Activated CD4-positive, alpha-beta T cell treated with anti-CD3 and anti-CD28 coated beads for 1 hour (primary cell): ENCODE measurements around the gene TEAD1.

Experiments used
- DNase-seq: peaks from one replicate; pipeline ENCODE4 v3.0.0-alpha.2; 2020

TEAD1 gene

DNA sequence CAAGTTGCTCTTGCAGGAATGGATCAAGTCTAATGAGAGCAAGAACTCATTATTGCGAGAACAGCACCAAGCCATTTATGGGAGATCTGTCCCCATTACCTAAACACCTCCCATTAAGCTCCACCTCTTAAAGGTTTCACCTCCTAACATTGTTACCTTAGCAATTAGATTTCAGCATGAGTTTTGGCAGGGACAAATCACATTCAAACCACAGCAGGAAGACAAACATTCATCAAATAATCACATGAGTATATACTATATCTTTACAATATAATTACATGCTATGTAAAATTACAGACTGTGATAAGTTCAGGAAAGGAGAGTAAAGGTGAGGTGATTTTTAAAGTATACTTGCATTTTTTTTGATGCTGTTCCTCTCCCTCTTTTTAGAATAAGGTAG, 6.6 kb upstream of the TEAD1 start:
- DNase-seq, result no peak

DNA sequence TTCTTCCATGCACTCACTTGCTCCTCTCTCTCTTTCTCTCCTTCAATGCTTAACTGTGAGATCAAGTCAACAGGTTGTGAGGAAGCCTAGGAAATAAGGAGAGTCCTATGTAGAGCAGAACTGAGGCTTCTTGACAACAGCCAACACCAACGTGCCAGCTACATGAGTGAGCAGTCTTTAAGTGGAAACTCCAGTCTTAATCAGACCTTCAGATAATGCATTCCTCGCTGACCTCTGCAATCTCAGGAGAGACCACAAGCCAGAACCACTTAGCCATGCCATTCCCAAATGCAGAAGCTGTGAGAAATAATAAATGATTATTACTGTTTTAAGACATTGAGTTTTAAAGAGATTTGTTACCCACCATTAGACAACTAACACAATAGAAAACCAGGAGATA, 6.1 kb upstream of the TEAD1 start:
- DNase-seq, result no peak

DNA sequence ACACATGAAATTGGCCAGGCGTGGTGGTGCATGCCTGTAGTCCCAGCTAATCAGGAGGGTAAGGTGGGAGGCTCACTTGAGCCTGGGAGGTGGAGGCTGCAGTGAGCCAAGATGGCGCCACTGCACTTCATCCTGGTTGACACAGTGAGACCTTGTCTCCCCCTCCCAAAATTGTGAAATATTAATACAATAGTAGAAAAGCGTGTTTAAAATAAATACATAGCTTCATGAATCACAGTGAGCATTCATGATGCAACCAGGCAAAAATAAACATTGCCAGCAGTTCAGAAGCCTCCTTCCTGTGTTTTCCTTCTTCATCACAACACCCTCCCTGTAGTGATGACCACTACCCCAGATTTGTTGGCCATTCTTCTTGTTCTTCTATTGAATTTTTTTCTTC, 4.3 kb upstream of the TEAD1 start:
- DNase-seq, result no peak

DNA sequence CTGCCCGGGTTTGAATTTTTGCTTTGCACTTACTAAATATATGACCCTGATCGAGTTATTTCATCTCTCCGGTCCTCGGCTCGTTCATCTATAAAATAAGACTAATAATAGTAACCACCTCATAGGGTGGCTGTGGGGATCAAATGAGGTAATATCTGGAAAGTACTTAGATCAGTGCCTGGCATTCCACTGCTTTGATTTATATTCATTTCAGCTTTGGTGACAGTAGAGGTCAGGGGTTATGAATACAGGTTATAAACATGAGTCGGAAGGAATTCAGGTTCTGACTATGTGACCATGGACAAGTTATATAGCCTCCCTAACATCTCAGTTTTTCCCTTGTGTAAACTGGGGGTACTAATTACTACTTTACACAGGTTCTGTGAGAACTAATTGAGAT, 2.9 kb upstream of the TEAD1 start:
- no peak for DNase-seq

DNA sequence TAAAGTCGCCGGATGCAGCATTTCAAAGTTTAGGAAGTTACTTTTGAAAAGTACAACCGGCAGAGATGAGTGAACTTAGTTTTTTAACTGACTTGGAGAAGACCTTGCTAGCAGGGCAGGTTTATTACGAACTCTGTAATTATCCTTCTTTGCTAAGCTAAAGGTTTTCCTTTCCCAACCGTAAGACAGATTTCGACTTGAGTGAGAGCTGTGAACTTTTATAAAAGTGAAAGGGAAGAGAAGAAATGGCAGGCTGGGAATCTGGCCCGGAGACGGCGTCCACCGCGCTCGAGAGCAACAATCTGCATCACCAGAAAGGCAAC, 659 bp upstream of the TEAD1 start:
- DNase-seq, result no peak

DNA sequence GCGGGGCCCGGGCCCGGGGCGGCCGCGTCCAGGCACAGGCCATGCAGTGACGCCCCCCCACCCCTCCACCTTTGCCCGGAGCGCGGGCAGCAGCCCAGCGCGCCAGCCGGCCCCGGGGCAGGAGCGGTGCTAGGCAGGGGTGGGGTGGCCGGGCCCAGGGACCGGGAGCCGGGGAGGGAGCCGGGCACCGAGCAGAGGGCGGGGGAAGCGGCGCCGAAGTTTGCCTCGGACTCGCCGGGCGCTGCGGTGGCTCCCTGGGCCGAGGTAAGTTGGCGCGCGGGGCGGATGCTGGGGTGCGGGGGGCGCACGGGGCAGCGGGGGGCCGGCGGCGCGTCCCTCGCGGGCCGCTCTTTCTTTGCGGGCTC, 332 bp downstream of the TEAD1 start:
- DNase-seq, result no peak

DNA sequence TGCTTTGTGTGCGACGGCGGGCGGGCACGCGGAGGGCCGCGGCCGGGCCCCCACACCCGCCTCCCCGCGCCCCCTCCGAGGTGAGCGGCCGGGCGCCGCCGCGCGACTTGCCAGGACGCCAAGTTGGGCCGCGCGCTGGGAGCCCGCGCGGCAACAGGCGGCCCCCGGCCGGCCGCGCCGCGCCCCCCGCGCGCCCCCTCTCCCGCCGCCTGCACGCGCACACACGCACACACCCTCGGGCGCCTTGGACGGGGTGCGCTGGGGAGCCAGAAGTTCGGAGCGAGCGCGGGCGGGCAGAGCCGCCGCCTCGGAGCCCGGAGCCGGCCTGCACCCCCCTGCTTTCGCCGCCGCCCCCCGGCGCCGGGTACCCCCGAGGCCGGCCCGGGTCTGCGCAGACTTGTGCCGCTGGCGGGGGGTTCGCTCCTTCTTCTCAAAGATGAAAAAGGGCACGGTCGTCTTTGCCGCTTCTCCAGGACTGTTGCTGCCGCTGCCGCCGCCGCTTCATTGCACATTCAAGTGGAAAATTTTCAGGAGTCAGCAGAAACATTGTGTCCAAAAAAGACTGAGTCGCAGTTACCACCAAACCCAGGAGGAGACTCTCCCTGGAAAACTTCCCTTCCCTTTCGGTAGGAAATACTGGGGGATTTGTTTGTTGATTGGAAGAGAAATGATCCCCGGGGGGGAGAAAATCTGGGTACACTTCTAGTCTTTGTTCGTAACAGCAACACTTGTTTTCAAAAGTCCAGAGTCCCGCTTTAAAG, 895 bp downstream of the TEAD1 start:
- DNase-seq, result no peak

DNA sequence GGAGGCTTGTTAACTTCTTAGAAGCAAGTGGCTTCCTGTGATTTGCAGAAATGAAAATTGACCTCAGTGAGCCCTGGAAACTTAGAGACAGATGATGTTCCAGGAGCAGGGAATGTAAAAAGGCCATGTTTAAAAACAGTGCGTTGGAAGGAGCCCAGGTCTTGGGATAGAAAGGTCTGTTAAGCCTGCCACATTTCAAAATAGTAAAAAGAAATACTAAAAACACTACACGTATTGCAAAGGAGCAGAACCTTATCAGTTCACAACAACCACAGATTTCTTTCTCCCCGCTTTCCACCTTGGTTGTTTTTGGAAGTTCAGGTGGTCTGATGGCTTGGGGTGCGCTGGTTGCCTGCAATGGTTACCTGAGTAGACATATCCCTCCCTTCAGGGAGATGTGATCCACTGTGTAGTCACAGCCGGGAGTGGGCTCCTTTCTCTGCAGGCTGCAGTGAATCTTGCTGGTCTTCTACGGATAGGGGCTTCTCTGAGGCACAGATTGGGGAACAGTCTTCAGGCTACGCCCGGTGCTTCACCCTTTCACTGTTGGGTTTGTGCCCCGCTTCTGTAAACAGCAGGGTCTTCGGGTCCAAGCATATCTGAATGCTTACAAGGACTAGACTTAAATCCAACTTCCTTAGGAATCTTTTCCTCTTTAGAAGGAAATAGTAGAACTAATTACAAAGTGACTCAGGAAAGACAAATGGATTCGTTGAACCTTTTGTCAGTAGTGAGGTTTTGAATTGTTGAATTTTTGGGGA, 1.9 kb downstream of the TEAD1 start:
- DNase-seq, result no peak

DNA sequence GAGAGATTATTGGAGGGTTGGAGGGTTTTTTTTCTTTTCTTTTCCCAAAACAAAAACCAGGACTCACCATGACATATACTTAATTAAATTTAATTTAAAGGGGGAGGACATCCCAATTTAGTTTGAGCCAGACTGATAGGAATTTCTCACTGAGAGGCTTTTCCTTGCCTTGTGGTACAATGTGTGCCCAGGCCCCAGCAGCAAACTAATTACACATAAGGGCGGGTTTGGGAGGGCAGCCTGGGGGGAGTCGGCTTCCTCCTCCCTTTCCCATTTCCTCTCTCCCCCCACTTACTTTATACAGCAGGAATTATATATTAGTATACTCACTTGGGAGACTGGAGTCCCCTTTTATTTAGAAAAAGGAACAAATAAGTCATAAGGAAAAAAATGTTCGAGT, 2.9 kb downstream of the TEAD1 start:
- DNase-seq, result no peak

DNA sequence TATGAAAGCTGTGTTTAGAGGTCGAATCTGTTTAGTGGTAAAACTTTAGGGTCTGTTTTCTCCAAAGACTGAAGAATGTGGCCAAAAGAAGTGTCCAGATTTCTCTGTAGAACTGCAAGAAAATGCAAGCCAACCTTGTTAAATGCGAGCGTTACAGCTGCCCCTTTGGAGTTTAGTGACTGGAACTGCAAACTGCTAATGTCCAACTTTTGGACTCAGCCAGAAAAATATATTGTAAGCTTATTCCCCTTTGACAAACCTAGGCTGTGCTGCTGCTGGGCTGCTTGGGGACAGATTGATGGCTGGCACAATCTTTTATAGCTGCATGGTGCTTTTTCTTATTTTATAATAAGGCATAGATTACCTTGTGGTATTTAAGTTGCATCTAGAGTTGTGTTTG, 3.9 kb downstream of the TEAD1 start:
- no peak for DNase-seq

DNA sequence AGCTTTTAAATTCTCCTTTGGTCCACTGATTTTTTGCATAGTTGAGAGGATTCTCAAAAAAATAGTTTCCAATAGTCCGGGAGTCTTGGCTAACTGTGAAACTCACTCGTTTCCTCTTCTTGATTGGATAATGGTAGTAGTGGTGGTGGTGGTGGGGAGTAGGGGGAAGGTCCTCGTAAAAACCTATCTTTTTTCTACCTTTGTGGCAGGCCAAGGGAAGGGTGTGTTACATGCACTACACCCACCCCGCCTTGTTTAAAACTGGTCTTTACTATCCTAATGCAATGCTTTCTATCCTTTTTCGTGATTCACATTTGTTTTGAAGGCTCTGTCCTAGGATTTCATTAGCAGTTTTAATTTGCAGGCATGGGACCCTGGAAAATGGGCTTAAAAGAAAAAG, 4.8 kb downstream of the TEAD1 start:
- DNase-seq, result no peak

DNA sequence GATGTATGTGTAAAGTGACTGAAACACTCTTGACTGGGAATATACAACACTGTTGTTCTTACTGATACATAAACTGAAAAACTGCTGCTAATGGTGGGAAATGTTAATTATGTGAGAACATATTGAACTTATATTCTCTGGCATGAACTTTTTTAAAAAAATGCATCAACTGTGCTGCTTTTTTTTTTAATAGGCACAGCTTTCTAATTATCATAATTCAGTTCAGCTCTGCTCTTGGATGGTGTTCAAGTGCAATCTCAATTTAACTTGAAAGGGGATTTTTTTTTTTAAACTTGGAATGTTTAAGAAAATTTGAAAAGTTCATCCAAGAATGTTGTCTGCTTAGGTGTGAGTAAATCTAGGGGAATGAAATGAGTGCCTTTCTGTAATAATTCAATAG, 5.2 kb downstream of the TEAD1 start:
- DNase-seq, result no peak

DNA sequence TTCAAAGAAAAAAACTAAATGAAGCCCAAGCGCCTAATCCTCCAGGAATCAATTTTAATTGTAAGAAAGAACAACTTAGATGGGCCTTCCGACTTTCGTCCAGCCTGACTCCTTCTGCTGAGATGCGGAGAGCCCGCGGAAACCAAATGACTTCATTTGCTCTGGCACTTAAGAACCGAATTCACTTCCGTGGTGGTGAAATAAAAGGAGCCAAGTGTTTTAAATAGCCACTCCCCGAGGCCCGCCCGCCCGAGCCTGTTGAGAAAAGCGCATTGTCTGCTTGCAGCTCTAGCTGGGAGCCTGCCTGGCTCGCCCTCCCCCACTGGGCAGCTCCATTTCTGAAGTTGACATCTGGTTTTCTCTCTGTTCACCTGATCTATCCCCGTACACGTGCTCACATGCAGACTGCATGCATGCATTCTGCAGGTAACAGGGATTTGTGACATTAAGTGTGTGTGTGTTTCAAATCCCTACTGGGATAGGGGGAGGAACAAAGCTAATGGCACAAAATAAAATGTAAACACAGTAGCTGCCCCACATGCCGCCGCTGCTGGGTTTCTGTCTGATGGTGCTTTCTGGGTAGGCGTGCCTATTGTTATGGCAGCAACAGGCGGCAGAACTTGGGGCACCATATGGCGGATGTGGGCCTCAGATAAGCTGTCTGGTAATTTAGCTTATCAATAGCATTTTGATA, 6.2 kb downstream of the TEAD1 start:
- no peak for DNase-seq

DNA sequence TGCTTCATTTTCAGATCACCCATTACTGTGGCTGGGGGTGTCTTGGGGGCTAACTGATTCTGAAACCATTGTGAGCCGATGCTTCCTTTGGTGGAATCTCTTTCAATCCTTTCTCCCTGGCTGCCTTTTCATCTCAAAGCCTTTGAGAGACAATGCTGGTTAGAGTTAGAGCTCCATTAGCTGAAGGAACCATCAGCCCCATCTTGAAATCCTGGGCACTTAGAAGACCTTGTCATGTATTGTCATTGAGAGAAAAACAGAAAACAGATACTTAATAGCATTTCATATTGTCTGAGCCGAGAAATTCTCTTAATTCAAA, 6.7 kb downstream of the TEAD1 start:
- no peak for DNase-seq

DNA sequence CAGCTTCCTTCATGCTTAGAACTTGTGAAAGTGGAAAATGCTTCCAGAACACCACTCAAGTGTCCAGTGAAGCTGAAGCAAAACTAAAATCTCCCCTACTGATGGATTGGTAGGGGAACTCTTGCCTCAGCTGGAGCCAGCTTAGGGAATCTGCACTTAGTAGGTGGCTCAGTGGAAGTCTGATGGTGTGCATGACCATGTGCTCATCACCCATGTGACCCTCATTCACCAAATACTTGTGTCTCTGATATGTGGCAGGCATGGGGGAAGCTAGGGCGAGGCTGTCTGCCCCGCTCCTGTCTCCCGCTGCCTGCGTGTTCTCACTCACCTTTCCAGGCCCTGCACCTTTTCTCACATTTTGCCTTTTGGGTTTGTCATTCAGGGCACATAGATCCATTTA, 7.2 kb downstream of the TEAD1 start:
- no peak for DNase-seq

DNA sequence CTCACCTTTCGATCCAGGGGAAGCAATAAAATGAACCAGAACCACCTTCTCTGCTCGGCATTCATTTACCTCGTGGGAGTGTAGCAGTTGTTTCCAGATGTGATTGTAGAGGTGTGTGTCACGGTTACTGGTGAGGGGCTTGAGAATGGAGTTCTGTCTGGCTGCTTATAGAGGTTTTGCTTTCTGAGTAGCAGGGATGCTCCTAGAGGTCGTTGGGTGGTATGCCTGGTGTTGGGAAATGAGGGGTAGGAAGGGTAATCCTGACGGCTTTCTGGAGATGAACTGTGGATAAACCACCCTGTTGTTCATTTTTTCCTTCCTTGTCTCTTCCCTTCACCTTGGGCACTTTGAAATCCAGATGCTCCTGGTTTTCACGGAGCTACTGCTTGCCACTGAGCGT, 8.1 kb downstream of the TEAD1 start:
- DNase-seq, result no peak

DNA sequence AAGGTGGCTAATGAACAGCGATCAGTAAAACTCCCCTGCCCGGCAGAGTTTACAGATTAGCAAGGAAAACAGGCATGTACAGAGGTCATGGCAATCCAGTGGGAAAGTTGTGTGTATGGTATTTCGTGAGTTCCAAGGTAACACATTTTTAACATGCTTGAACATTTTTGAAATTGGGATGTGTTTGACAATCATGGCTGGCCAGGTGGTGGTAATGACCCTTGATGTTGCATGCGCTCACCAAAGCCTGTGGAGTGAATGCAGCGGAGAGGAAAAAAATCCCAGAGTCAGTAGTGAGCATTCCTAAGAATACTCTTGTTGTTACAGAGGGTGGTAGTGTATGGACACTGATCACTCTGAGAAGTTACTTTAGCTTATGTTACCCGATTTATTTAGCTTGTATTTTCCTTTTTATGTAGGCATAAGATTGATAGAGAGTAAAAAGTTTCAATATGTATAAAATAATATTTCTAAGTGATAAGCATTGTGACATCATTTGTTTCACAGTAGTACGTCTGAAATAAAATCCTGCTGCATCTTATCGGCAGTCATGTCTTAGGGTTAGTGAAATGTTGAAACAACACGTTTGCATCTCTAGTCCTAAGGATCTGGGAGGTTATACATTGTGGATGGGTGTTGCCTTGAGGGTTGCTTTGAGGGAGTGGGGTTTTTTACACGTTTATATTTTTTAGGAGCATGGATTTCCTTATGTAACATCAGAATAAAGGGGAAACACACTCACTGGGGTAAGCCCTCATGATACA, 8.7 kb downstream of the TEAD1 start:
- DNase-seq, result no peak

DNA sequence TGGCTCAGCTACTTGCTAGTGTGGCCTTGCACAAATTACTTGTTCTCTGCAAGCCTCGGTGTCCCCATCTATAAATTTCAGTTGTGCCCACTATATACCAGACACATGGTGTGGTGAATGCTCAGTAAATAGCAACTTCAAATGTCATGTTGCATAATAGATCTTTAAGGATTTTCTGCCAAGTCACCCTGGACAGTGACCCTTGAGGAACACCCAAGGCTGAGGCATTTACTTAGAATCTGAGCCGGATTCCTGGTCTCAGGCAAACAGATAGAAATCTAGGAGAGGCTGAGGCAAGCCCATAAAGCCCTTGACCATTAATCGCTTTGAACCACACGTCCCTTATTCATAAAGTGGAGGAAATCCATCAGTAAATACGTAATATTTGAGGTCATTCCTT, 9.7 kb downstream of the TEAD1 start:
- no peak for DNase-seq

DNA sequence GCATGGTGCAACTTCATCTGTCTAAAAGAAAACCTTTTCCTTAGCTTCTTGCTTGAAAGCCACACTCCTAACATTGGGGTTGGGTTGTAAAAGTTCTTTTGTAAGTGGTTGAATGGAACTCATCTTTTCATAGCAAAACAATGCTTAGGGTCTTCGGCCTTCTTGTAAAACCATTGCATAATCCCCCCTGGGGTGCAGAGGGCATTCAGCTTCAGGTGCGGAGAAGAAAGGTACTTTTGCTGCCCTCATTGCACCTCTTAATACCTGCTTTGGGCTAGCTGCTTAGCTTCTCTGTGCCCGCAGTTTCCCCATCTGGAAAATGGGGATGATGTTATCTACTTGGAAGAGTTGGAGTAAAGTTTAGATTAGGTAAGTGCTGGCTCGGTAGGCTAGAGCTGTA, 10.1 kb downstream of the TEAD1 start:
- no peak for DNase-seq

DNA sequence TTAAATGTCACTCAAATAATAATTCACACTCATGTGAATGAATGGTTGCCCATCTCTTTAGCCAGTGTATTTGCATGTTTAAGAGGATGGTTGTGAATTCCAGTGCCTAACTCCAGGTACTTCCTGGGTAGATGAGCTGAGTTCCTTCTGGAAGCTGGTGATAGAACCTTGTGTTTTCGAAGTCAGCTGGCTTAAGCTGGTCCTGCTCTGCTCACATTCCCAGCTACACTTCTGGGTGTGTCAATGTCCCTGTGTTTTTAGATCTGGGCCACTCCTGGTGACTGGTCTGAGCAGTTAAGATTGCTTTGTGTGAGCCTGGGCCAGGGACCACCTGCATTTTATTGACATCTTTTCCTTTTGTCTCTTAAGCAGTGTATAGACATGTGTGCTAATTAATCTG, 10.6 kb downstream of the TEAD1 start:
- no peak for DNase-seq

DNA sequence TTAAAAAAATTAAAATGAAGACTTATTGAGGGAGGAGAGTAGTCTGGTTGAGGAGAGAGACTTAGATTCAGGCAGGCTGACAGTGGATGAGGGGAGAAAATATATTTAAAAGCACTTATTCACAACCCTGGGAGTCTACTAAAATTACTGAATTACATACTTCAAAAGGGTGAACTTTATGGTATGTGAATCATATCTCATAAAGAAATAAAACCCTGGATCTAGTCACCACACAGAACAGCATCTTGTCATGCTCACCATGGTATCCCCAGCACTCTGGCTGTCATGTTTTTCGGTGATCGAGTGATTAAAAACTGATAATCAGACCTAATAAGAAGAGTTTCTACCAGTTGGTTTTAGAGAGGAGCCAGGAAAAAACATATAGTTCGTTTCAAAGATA, 11.0 kb downstream of the TEAD1 start:
- DNase-seq, result no peak

DNA sequence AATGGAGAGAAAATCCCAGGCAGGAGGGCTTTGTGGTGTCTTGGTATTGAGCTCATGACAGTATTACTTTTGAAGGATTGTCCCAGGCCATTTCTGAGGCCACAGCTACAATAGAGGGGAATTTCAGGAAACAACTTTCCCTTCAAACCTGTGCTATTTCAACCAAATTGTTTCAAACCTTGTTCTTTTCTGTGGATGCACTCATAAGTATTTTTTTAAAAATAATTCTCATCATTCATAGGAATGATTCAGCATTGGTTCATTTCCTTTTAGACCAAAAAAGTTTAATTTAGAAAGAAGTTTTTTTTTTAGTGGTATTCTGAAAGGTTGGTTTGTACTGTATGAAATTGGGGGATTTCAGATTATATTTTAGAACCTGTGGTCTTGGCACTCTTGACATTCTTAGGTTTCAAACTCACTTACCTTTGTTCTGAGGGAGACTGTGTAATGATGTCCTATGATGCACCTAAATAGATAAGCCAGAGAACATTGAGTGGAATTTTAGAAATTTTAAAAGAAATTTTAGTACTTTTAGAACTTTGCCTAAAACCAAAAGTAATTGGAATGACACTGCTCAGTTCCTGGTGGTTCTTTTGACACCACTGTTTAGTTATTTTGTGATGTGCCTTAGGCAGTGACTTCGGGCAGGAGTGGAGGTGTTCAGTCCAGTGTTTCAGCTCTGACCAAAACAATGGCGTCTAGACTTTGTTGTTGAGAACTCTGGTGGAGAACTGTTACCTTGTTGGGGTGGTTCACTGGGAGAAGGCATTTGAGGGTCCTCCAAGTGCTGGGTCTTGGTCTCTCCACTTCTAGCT, 12.2 kb downstream of the TEAD1 start:
- no peak for DNase-seq

DNA sequence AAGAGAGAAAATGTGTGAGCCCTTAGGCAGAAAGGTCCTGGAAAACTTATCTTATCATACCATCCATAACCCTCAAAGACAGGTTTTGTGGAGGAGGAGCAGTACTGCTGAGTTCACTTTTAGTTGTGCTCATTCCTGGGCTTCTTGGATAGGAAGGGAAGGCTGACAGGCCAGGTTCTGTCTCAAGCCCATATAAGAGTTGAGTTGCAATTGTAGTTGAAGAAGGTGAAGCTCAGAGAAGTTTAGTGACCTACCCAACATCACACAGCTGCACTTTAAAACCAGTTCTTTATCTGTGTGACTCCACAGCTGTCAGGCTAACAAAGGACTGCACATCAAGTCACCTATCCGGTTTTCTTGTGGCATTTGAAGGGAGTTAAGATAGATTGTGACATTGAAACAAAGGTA, 13.0 kb downstream of the TEAD1 start:
- DNase-seq, result no peak
